Medulla oblongata (tissue), 1 donor: ENCODE data around the gene REG4.
"Not testable (repeated sequence)": the region's sequence is repeated elsewhere in the genome, so short reads cannot be mapped to it uniquely, and the experiment has no call there.

Source experiments
- DNase-seq: peaks from one replicate; pipeline ENCODE4 v3.0.0-alpha.2; 2015; ENCODE audit errors: extremely low spot score

Gene REG4

GRCh38 chr1:119806489-119806888 is 4.8 kb downstream of the REG4 start:
- DNase-seq: no peak

DNA sequence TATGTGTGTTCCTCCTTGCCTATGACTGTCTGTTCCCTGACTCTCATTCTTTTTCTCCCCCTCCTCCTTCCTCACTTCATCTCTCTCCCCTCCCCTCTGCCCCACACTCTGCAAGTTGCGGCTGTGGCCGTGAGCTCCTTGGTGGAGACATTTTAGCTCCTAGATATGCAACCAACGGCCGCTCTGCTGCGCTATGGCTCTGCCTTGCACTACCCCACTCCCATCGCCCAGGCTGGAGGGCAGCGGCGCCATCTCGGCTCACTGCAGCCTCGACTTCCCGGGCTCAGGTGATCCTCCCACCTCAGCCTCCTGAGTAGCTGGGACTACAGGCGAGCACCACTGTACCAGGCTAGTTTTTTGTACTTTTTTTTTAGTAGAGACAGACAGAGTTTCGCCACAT is 5.5 kb downstream of the REG4 start:
- no peak for DNase-seq

- DNase-seq: no peak
Measured at GRCh38 chr1:119805247-119805646, 6.0 kb downstream of the REG4 start.

DNA sequence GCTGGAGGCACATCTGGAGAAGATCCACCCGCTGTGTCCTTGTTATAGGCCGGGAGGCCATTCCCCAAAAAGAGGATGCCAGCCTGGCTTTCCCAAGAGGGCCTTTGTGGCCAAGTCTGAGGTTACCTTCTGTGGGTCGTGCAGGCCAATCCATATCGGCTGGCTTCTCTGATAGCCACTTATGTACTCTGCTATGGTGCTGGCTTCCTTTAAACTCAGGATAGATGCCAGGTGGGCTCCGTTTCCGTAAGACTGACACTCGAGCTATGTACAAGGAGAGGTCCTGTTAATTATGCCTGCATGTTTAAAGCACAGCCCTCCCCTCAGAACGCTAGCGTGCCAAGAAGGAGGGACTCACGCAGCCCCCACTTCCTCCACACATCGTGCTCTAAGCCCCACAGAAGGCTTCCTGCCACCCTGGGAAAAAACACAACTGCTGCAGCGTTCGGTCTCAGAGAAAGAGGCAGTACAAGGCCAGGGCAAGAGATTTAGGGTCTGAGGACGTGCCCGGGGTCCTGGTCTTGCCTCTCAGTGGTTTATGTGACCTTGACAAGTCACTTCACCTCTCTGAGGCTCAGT is 11.6 kb downstream of the REG4 start:
- DNase-seq: no peak

DNA sequence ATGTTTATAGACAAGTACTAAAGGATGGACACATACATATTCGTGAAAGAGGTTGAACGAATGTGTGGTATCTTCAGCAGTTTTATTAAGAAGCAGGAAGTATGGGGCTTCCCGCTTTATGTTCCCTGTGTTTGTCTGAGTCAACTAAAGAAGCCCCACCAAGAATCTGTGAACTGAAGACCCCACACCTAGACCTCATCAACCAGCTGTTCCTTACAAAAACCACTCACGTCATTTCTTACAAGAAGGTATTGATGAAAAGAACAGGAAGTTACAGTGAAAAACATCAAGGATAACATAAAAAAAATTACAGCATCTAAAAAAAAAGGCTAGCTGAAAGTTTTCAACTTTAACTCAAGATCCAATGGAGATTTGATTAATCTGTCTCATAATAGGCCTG is 12.3 kb downstream of the REG4 start:
- DNase-seq: no peak

- no peak for DNase-seq
Measured at GRCh38 chr1:119797606-119798005, 13.7 kb downstream of the REG4 start.

DNA sequence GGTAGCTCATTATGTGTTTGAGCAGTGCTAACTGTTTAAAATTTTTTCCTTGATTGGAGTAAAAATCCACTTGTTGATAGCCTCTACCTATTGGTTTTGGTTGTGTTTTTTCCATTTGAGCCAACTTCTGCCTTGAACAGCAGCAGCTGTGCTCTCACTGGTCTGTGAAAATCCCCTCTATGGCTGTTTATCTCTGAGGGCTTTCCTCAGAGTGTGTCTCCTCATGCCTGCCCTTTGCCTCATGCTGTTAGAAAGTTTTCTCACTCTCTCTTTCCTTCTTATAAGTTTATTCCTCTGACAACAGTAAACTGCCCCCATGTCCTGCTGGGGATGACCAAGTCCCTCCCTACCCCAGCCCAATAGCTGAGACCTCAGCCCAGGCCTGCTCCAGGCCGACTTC is 14.1 kb downstream of the REG4 start:
- no peak for DNase-seq

- DNase-seq: no peak
Measured at GRCh38 chr1:119795261-119796200, 15.7 kb downstream of the REG4 start.

GRCh38 chr1:119794876-119795240 is 16.4 kb downstream of the REG4 start:
- DNase-seq: no peak

GRCh38 chr1:119794230-119794875 is 16.9 kb downstream of the REG4 start:
- no peak for DNase-seq

- no peak for DNase-seq
Measured at GRCh38 chr1:119791377-119791776, 19.9 kb downstream of the REG4 start.

GRCh38 chr1:119790451-119791198 is 20.6 kb downstream of the REG4 start:
- DNase-seq: no peak

DNA sequence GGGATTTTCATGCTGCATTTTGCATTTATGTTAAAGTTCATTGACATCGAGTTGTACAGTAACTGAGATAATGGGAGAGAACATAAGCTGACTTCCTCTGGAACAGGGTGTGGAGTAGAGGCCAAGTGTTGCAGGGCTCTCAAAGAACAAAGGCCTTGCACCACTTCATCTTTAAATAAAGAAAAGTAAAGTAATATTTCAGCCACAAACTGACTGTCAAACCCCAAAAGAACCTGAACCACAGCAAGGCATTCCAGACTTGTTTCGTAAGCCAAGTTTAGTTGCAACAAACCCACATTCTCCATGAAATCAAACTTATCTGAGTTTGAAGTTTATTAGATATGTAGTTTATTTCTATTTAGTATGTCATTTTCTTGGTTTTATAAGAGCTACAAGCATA is 23.5 kb downstream of the REG4 start:
- DNase-seq: no peak

DNA sequence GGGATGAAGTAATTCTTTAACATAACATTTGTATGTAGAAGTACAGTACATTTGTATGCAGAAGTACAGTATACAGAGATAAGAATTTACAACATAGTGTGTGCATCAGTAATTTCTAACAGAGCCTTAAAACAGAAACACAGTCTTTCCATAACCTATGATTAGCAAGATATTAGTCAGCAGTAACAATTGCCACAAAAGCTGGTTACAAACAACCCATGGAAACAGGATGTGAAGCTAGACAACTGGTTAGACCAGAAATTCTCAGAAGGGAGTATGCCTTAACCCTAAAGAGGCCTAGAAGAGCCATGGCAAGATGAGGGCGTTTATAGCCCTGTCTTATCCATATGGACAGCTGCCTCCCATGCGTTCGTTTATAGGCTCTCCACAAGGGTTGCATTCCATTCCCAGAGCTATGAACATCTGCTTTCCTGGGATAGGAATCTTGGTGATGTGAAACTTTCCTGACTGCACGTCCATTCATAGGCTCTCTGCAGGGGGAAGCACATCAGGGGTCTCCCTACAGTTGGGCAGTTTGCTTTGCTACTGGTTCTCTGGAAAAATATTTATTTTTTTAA is 24.7 kb downstream of the REG4 start:
- DNase-seq: not testable (repeated sequence)

DNA sequence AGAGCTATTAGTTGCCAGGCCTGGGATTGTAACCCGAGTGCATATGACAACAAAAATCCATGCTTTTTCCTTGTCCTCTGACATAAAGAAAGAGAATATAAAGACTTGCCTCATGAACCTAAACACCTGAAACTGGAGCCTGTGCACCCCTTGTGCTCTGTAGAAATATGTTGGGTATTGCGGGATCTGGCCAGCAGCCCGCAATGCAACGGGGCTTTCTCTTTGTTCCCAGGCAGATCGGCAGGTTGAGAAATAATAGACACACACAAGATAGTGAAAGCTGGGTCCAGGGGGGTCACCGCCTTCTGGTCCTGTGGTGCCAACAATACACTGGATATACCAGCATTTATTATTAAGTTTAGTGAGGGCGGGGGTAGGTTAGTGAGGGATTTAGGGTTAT is 25.2 kb downstream of the REG4 start:
- not testable (repeated sequence) for DNase-seq

GRCh38 chr1:119784191-119784781 is 27.0 kb downstream of the REG4 start:
- DNase-seq: no peak

- no peak for DNase-seq
Measured at GRCh38 chr1:119783354-119784185, 27.7 kb downstream of the REG4 start.

DNA sequence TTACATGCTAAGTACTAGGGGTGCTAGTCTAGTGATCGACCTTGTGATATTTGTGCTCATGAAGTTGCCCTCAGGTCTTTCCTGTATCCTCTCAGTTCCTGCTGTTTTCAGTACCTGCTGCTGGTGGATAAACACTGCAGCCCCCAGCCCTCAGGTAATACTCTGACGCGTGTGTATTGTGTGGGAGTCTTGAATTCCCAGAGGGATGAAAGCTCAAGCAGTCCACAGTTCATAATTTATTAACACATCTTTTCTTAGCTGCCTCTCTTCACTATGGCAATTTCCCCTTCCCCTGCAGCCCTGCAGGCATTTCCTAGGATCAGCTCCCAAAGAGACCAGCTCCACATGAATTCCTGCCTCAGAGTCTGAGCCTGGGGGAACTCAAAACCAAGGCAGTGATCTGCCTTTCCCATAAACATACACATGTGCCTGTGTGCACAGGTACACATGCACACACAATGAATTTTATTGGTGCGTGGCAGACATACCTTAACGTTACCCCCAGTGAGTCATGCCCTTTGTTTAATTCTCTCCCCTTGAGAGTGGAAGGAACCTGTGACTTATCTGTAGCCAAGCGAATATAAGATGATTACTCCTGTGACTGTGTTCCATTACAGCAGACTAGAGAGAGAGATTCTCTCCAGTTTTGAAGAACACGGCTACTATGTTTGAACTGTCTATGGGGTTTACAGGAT is 28.5 kb downstream of the REG4 start:
- DNase-seq: no peak

GRCh38 chr1:119781434-119782210 is 29.6 kb downstream of the REG4 start:
- DNase-seq: no peak
